Osteoblast (primary cell): ENCODE results near the gene ZFAND3. TPM values are rescaled to one million over a fixed set of nuclear protein-coding genes. Genes with fewer than 3 reads are reported as not detected.

ENCODE experiments used
- DNase-seq: peaks from one replicate; pipeline ENCODE4 v3.0.0; 2011; ENCODE audit warnings: low spot score, mixed read lengths; ENCODE audit not compliant: insufficient read length; ENCODE audit errors: missing footprints
- H2AFZ ChIP-seq: 2 replicates; pipeline ENCODE4 v1.6.0; 2011; ENCODE audit warnings: mild to moderate bottlenecking, low read length
- H3K27ac ChIP-seq: 2 replicates; pipeline ENCODE4 v1.5.1; 2011; ENCODE audit warnings: mild to moderate bottlenecking, low read depth, low read length, moderate library complexity
- H3K27me3 ChIP-seq: 2 replicates; pipeline ENCODE4 v1.6.0; 2012; ENCODE audit warnings: mild to moderate bottlenecking, control low read depth, inconsistent platforms, low read length, moderate library complexity; ENCODE audit not compliant: insufficient read depth
- H3K36me3 ChIP-seq: 2 replicates; pipeline ENCODE4 v1.5.1; 2011; ENCODE audit warnings: mild to moderate bottlenecking, low read length, control low read depth, moderate library complexity; ENCODE audit not compliant: insufficient read depth
- H3K4me1 ChIP-seq: 2 replicates; pipeline ENCODE4 v1.5.1; 2011; ENCODE audit warnings: mild to moderate bottlenecking, low read length, control low read depth, moderate library complexity; ENCODE audit not compliant: insufficient read depth
- H3K4me2 ChIP-seq: 2 replicates; pipeline ENCODE4 v1.6.0; 2011; ENCODE audit warnings: mild to moderate bottlenecking, low read length; ENCODE audit not compliant: insufficient read depth
- H3K4me3 ChIP-seq: fragments of 200-600 bp; sonication (generic); 3 replicates; pipeline ENCODE4 v1.5.1; 2012; ENCODE audit warnings: mild to moderate bottlenecking, low read length, inconsistent platforms; ENCODE audit not compliant: insufficient read depth
- H3K79me2 ChIP-seq: 2 replicates; pipeline ENCODE4 v1.6.0; 2012; ENCODE audit warnings: mild to moderate bottlenecking, low read length, control low read depth, inconsistent platforms; ENCODE audit not compliant: insufficient read depth
- H3K9me3 ChIP-seq: 2 replicates; pipeline ENCODE4 v1.5.1; 2011; ENCODE audit warnings: low read depth, low read length, control low read depth
- H4K20me1 ChIP-seq: 2 replicates; pipeline ENCODE4 v1.6.0; 2012; ENCODE audit warnings: mild to moderate bottlenecking, low read length, control low read depth; ENCODE audit not compliant: insufficient read depth
- total RNA-seq: library from RNA; depleted of rRNA; stranded (reverse); fragments of >200 nt; gene quantifications from 2 replicates; pipeline ENCODE4 v1.2.3, GENCODE V29; 2012
- TF ChIP-seq, protein P1 (sequence below): IDR thresholded peaks from 2 replicates; pipeline ENCODE4 v1.5.1; 2011; ENCODE audit warnings: mild to moderate bottlenecking, low read depth, low read length, moderate library complexity; ENCODE audit errors: extremely low read depth

ZFAND3 gene
- total RNA-seq, 1 donor, result 27.1 TPM

DNA sequence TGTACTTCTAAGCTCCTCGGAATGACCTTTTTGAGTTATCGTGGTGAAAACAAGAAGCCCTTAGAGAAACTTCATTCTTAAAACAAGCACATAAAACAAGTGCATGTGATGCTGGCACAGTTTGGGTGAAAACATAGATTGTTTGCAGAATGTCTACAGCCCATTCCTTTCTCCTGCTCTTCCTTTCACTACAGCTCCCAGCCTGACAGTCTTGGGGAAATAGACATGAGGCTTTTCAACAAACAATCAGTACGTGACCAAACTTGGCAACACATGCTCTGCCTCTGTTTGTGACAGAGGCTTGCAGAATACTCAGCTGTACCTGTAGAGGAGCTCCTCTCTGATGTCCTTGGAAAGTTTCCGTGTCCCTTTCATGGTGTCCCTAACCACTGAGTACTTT is 321.6 kb downstream of the ZFAND3 start:
- no peak for DNase-seq
- no peaks in the 10 kb centered on the region for H3K27me3 ChIP-seq
- TF ChIP-seq, protein P1, sequence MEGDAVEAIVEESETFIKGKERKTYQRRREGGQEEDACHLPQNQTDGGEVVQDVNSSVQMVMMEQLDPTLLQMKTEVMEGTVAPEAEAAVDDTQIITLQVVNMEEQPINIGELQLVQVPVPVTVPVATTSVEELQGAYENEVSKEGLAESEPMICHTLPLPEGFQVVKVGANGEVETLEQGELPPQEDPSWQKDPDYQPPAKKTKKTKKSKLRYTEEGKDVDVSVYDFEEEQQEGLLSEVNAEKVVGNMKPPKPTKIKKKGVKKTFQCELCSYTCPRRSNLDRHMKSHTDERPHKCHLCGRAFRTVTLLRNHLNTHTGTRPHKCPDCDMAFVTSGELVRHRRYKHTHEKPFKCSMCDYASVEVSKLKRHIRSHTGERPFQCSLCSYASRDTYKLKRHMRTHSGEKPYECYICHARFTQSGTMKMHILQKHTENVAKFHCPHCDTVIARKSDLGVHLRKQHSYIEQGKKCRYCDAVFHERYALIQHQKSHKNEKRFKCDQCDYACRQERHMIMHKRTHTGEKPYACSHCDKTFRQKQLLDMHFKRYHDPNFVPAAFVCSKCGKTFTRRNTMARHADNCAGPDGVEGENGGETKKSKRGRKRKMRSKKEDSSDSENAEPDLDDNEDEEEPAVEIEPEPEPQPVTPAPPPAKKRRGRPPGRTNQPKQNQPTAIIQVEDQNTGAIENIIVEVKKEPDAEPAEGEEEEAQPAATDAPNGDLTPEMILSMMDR, result no peak

DNA sequence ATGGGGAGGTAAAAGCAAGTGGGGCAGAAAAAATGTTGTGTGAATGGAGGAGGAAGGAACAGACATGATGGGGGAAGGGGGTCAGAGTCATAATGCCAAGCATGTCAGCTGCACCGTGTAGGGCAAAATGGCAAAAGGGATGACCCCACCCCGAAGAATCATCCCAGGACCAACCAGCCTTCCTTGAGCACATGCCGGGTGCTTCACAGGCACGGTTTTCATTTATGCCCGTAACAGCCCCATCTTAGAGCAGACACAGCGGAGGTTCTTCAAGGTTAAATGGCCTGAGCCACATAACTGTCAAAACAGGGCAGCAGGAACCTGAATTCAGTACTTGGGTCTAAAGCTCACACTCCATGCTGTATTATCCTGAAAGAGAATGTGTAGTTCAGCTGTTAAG is 322.2 kb downstream of the ZFAND3 start:
- Histone ChIP-seq H3K79me2 (peaks cover 64% of the 10 kb centered on the region), H3K36me3 (no peaks in the 10 kb centered on the region), H3K27me3 (no peaks in the 10 kb centered on the region), H3K27ac (no peak overlapping the region), H3K4me1 (peaks cover 10% of the 10 kb centered on the region), H3K4me2 (no peak overlapping the region), H3K9me3 (no peaks in the 10 kb centered on the region), H3K4me3 (no peak overlapping the region), H4K20me1 (peaks cover 74% of the 10 kb centered on the region), H2AFZ (no peak overlapping the region)
- DNase-seq, result no peak
- TF ChIP-seq, protein P1, result no peak

More for the DNA sequence above, 321.6 kb downstream of the ZFAND3 start:
- Histone ChIP-seq H3K27ac (no peak overlapping the region), H3K4me3 (no peak overlapping the region), H3K36me3 (no peaks in the 10 kb centered on the region), H3K79me2 (peaks cover 65% of the 10 kb centered on the region), H3K4me1 (peaks cover 5% of the 10 kb centered on the region), H3K4me2 (no peak overlapping the region), H4K20me1 (peaks cover 74% of the 10 kb centered on the region), H3K9me3 (no peaks in the 10 kb centered on the region), H2AFZ (no peak overlapping the region)

DNA sequence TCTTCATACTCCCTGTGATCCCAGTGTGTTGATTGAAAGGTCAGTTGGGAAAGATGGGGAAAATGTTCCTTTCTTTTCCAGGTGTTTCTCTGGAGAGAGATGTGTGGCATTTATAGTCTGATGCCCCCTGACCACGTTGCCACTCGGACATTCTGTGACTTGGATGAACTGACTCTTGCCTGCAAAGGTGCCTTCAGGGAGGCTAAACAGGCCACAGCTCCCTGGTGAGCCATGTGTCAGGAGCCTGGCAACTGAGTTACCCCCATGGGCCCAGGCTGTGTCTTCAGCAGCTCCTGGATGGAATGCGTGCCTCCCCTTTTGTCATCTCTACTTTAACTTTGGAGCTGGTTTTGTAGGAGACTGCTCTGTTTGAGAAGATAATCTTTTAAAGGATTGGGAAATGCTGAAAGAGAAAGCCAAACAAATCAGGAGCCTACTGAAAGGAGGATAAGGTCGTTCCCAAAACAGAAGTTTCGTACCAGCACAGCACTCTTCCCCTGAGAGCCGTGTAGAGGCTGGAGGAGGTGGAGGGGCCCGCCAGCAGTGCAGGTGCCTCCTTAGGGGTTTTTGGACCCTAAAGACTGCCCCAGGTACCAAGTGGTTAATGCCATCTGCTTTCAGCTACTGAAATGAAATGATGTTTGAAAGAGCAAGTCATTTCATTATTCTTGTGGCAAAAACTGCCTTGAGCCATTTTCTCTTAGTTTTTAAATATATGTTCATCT is 322.8 kb downstream of the ZFAND3 start:
- H3K79me2 ChIP-seq, result peaks cover 65% of the 10 kb centered on the region
- no peak overlapping the region for H3K27ac ChIP-seq
- TF ChIP-seq, protein P1, result no peak
- peaks cover 74% of the 10 kb centered on the region for H4K20me1 ChIP-seq
- H3K27me3 ChIP-seq, result no peaks in the 10 kb centered on the region
- H3K4me1 ChIP-seq, result peaks cover 10% of the 10 kb centered on the region
- no peak overlapping the region for H2AFZ ChIP-seq
- no peak overlapping the region for H3K4me3 ChIP-seq
- no peaks in the 10 kb centered on the region for H3K9me3 ChIP-seq
- H3K36me3 ChIP-seq, result no peaks in the 10 kb centered on the region
- no peak overlapping the region for H3K4me2 ChIP-seq
- no peak for DNase-seq

- Histone ChIP-seq H3K4me3 (no peak overlapping the region), H4K20me1 (peaks cover 76% of the 10 kb centered on the region)
- TF ChIP-seq, protein P1, result no peak
Measured at GRCh38 chr6:38143191-38144150, 323.9 kb downstream of the ZFAND3 start.

More at GRCh38 chr6:38143191-38144150, 323.9 kb downstream of the ZFAND3 start:
- peaks cover 10% of the 10 kb centered on the region for H3K4me1 ChIP-seq
- no peaks in the 10 kb centered on the region for H3K36me3 ChIP-seq
- H3K79me2 ChIP-seq, result peaks cover 64% of the 10 kb centered on the region
- H3K4me2 ChIP-seq, result no peak overlapping the region
- no peak overlapping the region for H2AFZ ChIP-seq
- H3K27ac ChIP-seq, result no peak overlapping the region
- DNase-seq, result no peak
- no peaks in the 10 kb centered on the region for H3K27me3 ChIP-seq
- no peaks in the 10 kb centered on the region for H3K9me3 ChIP-seq
